Astrocyte (in vitro differentiated cells and primary cell): ENCODE data around the gene IRF3. TPM values are rescaled to one million over a fixed set of nuclear protein-coding genes. Genes with fewer than 3 reads are reported as not detected.

Source experiments
- DNase-seq: peaks from one replicate; pipeline ENCODE4 v3.0.0-alpha.2; 2010; ENCODE audit warnings: low read depth
- FAIRE-seq: peaks from 2 replicates; lab custom pipeline; 2011; peaks lifted over from hg19 to GRCh38; lab: Jason Lieb, UNC
- H2AFZ ChIP-seq: 2 replicates; pipeline ENCODE4 v1.6.0; 2012; ENCODE audit warnings: low read depth, low read length, inconsistent platforms
- H3K27ac ChIP-seq: 2 replicates; pipeline ENCODE4 v1.5.1; 2011; ENCODE audit warnings: low read depth, low read length, inconsistent platforms
- H3K27me3 ChIP-seq: 2 replicates; pipeline ENCODE4 v1.6.0; 2011; ENCODE audit warnings: low read length, inconsistent platforms; ENCODE audit not compliant: insufficient read depth
- H3K36me3 ChIP-seq: 2 replicates; pipeline ENCODE4 v1.5.1; 2011; ENCODE audit warnings: low read length, inconsistent platforms; ENCODE audit not compliant: insufficient read depth
- H3K4me1 ChIP-seq: 2 replicates; pipeline ENCODE4 v1.5.1; 2011; ENCODE audit warnings: low read length, inconsistent platforms; ENCODE audit not compliant: insufficient read depth
- H3K4me2 ChIP-seq: 2 replicates; pipeline ENCODE4 v1.6.0; 2012; ENCODE audit warnings: low read length, inconsistent platforms
- H3K4me3 ChIP-seq: 2 replicates; pipeline ENCODE4 v1.5.1; 2011; ENCODE audit warnings: low read depth, mild to moderate bottlenecking, low read length, inconsistent platforms; ENCODE audit not compliant: insufficient read depth
- H3K79me2 ChIP-seq: 2 replicates; pipeline ENCODE4 v1.6.0; 2012; ENCODE audit warnings: mild to moderate bottlenecking, low read length, inconsistent platforms; ENCODE audit not compliant: insufficient read depth
- H3K9ac ChIP-seq: 2 replicates; pipeline ENCODE4 v1.6.0; 2012; ENCODE audit warnings: mild to moderate bottlenecking, low read length, inconsistent platforms
- H3K9me3 ChIP-seq: 2 replicates; pipeline ENCODE4 v1.5.1; 2012; ENCODE audit warnings: low read depth, mild to moderate bottlenecking, low read length, inconsistent platforms; ENCODE audit not compliant: insufficient read depth
- H4K20me1 ChIP-seq: 2 replicates; pipeline ENCODE4 v1.6.0; 2012; ENCODE audit warnings: low read length, inconsistent platforms; ENCODE audit not compliant: insufficient read depth
- H3K27ac Mint-ChIP-seq: one replicate; pipeline ENCODE4 v1.8.0; 2021; ENCODE audit warnings: mild to moderate bottlenecking, mixed read lengths; ENCODE audit not compliant: unreplicated experiment
- H3K27me3 Mint-ChIP-seq: one replicate; pipeline ENCODE4 v1.8.0; 2021; ENCODE audit warnings: low read depth, mixed read lengths; ENCODE audit not compliant: unreplicated experiment
- H3K36me3 Mint-ChIP-seq: one replicate; pipeline ENCODE4 v1.8.0; 2021; ENCODE audit warnings: low read depth, mixed read lengths; ENCODE audit not compliant: unreplicated experiment
- H3K4me1 Mint-ChIP-seq: one replicate; pipeline ENCODE4 v1.8.0; 2021; ENCODE audit warnings: low read depth, mixed read lengths; ENCODE audit not compliant: unreplicated experiment
- H3K4me3 Mint-ChIP-seq: one replicate; pipeline ENCODE4 v1.8.0; 2021; ENCODE audit warnings: mild to moderate bottlenecking, moderate library complexity, mixed read lengths; ENCODE audit not compliant: unreplicated experiment
- H3K9me3 Mint-ChIP-seq: one replicate; pipeline ENCODE4 v1.8.0; 2021; ENCODE audit warnings: mild to moderate bottlenecking, mixed read lengths; ENCODE audit not compliant: unreplicated experiment
- EZH2 ChIP-seq: IDR thresholded peaks from 2 replicates; pipeline ENCODE4 v1.6.1; 2012; ENCODE audit warnings: mild to moderate bottlenecking, low read length, inconsistent platforms; ENCODE audit not compliant: insufficient read depth
- total RNA-seq: library from RNA; stranded (reverse); gene quantifications from 2 replicates; pipeline ENCODE4 v1.2.1, GENCODE V29; 2021
- TF ChIP-seq, protein P1 (sequence below): IDR thresholded peaks from 2 replicates; pipeline ENCODE4 v1.5.1; 2011; ENCODE audit warnings: low read depth, mild to moderate bottlenecking, inconsistent platforms, low read length, moderate library complexity; ENCODE audit not compliant: insufficient read depth

IRF3 gene
- total RNA-seq, 1 donor from 2014 or later: 68.1 TPM

DNA sequence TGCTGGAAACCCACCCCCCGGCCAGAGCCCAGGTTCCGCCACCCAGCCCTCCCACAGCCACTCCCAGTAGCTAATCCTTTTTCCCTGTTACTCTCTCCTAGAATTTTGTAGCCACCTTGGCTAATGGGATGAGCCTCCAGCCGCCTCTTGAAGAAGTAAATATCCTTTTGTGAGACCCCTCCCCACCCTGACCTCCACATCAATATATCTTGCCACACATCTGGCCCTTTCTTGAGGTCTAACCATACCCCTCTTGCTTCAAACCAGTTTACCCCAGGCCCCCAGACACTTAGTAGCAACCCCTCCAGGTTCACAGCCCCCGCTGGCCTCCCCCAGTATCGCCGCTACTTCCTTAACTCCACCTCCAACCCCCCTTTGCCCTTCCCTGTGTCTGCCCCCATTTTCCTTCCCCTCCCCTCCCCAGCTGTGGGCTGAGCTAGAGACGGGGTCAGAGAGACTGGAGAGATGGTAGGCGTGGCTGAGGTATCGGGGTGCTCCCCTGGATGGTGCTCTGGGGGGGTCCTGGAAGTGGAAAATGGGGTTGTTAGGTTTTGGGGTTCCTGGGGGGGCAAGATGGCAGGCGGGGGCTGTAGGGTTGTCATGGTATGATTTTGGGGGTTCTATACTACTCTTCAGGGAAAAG, 14.2 kb upstream of the IRF3 start:
- no peaks in the 10 kb centered on the region for H3K27me3 Mint-ChIP-seq
- Histone ChIP-seq H2AFZ (no peak overlapping the region), H3K9me3 (no peaks in the 10 kb centered on the region), H3K27me3 (no peaks in the 10 kb centered on the region), H3K4me2 (peak overlapping the region; percentile 93), H3K36me3 (peaks cover 10% of the 10 kb centered on the region), H4K20me1 (peaks cover 64% of the 10 kb centered on the region), H3K4me3 (no peak overlapping the region), H3K4me1 (peaks cover 18% of the 10 kb centered on the region), H3K27ac (no peak overlapping the region), H3K79me2 (peaks cover 57% of the 10 kb centered on the region), H3K9ac (peak overlapping the region; percentile 61)
- no peak for DNase-seq
- H3K4me3 Mint-ChIP-seq: peak overlapping the region; percentile 75
- TF ChIP-seq, protein P1, sequence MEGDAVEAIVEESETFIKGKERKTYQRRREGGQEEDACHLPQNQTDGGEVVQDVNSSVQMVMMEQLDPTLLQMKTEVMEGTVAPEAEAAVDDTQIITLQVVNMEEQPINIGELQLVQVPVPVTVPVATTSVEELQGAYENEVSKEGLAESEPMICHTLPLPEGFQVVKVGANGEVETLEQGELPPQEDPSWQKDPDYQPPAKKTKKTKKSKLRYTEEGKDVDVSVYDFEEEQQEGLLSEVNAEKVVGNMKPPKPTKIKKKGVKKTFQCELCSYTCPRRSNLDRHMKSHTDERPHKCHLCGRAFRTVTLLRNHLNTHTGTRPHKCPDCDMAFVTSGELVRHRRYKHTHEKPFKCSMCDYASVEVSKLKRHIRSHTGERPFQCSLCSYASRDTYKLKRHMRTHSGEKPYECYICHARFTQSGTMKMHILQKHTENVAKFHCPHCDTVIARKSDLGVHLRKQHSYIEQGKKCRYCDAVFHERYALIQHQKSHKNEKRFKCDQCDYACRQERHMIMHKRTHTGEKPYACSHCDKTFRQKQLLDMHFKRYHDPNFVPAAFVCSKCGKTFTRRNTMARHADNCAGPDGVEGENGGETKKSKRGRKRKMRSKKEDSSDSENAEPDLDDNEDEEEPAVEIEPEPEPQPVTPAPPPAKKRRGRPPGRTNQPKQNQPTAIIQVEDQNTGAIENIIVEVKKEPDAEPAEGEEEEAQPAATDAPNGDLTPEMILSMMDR: no peak
- TF ChIP-seq EZH2: no peak
- H3K4me1 Mint-ChIP-seq: peaks cover 6% of the 10 kb centered on the region
- H3K9me3 Mint-ChIP-seq: no peaks in the 10 kb centered on the region
- FAIRE-seq: no peak
- peaks cover 9% of the 10 kb centered on the region for H3K36me3 Mint-ChIP-seq
- peak overlapping the region; percentile 86 for H3K27ac Mint-ChIP-seq

DNA sequence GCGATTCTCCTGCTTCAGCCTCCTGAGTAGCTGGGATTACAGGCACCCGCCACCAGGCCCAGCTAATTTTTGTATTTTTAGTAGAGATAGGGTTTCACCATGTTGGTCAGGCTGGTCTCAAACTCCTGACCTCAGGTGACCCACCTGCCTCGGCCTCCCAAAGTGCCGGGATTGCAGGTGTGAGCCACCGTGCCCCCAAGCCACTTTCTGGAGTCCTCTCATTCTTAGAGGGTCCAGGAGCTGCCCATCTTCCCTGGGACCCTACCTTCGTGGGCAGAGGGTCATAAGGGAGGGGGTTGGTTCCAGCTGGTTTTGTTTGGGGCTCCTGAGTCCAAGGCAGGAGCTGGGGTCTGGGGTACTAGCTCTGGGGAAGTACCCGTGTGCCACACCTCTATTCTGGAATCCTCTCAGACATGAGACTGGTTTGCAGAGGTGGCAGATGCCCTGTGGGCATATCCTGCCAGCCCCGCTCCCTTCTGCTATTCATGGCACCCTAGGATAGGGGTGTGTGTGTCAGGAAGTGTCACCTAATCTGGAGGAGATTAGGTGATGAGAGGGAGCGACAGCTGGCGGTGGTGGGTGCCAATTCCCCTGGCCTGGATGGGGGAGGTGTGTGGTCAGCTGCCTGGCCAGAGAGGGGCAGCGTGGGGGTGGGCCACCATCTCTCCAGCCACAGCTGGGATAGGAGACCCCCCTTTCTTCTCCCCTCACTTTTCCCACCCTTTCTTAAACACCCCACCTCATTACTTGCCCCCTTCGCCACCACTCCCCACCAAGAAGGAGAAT, 13.5 kb upstream of the IRF3 start:
- peaks cover 6% of the 10 kb centered on the region for H3K4me1 Mint-ChIP-seq
- no peak overlapping the region for H3K27ac Mint-ChIP-seq
- Histone ChIP-seq H3K27ac (no peak overlapping the region), H3K27me3 (no peaks in the 10 kb centered on the region), H3K4me1 (peaks cover 18% of the 10 kb centered on the region), H3K9ac (no peak overlapping the region), H4K20me1 (peaks cover 59% of the 10 kb centered on the region), H2AFZ (no peak overlapping the region), H3K4me3 (no peak overlapping the region), H3K4me2 (peak overlapping the region; percentile 93), H3K79me2 (peaks cover 57% of the 10 kb centered on the region), H3K36me3 (peaks cover 10% of the 10 kb centered on the region), H3K9me3 (no peaks in the 10 kb centered on the region)
- H3K4me3 Mint-ChIP-seq: peak overlapping the region; percentile 88
- FAIRE-seq: no peak
- H3K27me3 Mint-ChIP-seq: no peaks in the 10 kb centered on the region
- H3K36me3 Mint-ChIP-seq: peaks cover 9% of the 10 kb centered on the region
- DNase-seq: no peak
- no peaks in the 10 kb centered on the region for H3K9me3 Mint-ChIP-seq
- TF ChIP-seq, protein P1: no peak
- no peak for TF ChIP-seq EZH2
